Stimulated activated CD4-positive, alpha-beta T cell treated with anti-CD3 and anti-CD28 coated beads, Interleukin-12 subunit alpha, Interleukin-12 subunit beta, amount 100 ng/mL, for 48 hours (primary cell): ENCODE results near the gene FAM117B.
"Not testable (repeated sequence)": the region's sequence is repeated elsewhere in the genome, so short reads cannot be mapped to it uniquely, and the experiment has no call there.

Experiments
- DNase-seq, 3 donors: peaks; one replicate each; pipeline ENCODE4 v3.0.0-alpha.2; 2020; ENCODE audit warnings: low read depth in 2 of 3, low spot score in 1 of 3

FAM117B gene

GRCh38 chr2:202807431-202808138 lies 172.8 kb downstream of the FAM117B start:
- not testable (repeated sequence) for DNase-seq

- no peak for DNase-seq
Measured at GRCh38 chr2:202808754-202809153, 174.0 kb downstream of the FAM117B start.

GRCh38 chr2:202813387-202813786 lies 178.6 kb downstream of the FAM117B start:
- no peak for DNase-seq

- no peak for DNase-seq
Measured at GRCh38 chr2:202814226-202814625, 179.5 kb downstream of the FAM117B start.

- DNase-seq = no peak
Measured at GRCh38 chr2:202815548-202816360, 181.0 kb downstream of the FAM117B start.

- no peak for DNase-seq
Measured at GRCh38 chr2:202817771-202818170, 183.0 kb downstream of the FAM117B start.

GRCh38 chr2:202818321-202818720 lies 183.6 kb downstream of the FAM117B start:
- DNase-seq = no peak
